ENCODE data around the gene C6orf136. TPM values are rescaled to one million over a fixed set of nuclear protein-coding genes. Genes with fewer than 3 reads are reported as not detected.
"Not testable (repeated sequence)": the region's sequence is repeated elsewhere in the genome, so short reads cannot be mapped to it uniquely, and the experiment has no call there.

Gene C6orf136
- 10 to 100 TPM in 8 of 9 donors, 1 to 10 TPM in 1; 1.8 to 25.7 (median 16.6) TPM for total RNA-seq
- 10 to 100 TPM; 20.0 to 73.7 (median 49.7) TPM for polyA plus RNA-seq
- long read RNA-seq, donor 1, transcript C6orf136-203 (6 exons, 1,402 nt): major isoform, 11 of 12 reads
- long read RNA-seq, donor 1, partial matches to known transcripts: 0 of 12 reads
- long read RNA-seq, donor 1, other reads (novel, unspliced or antisense): 0 of 12 reads
- long read RNA-seq, donor 2, transcript C6orf136-203 (6 exons, 1,402 nt): major isoform, 5 of 16 reads
- long read RNA-seq, donor 2, partial matches to known transcripts: 11 of 16 reads
- long read RNA-seq, donor 2, other reads (novel, unspliced or antisense): 0 of 16 reads
- long read RNA-seq, donor 3, transcript C6orf136-203 (6 exons, 1,402 nt): major isoform, 6 of 7 reads
- long read RNA-seq, donor 3, partial matches to known transcripts: 0 of 7 reads
- long read RNA-seq, donor 3, other reads (novel, unspliced or antisense): 0 of 7 reads
- long read RNA-seq, donor 4, partial matches to known transcripts: 2 of 7 reads
- long read RNA-seq, donor 4, other reads (novel, unspliced or antisense): 1 of 7 reads
- long read RNA-seq, donor 5, transcript C6orf136-203 (6 exons, 1,402 nt): major isoform, 7 of 12 reads
- long read RNA-seq, donor 5, partial matches to known transcripts: 3 of 12 reads
- long read RNA-seq, donor 5, other reads (novel, unspliced or antisense): 0 of 12 reads
- long read RNA-seq, donor 6, partial matches to known transcripts: 1 of 6 reads
- long read RNA-seq, donor 6, other reads (novel, unspliced or antisense): 2 of 6 reads
- long read RNA-seq, donor 7, partial matches to known transcripts: 0 of 2 reads
- long read RNA-seq, donor 7, other reads (novel, unspliced or antisense): 0 of 2 reads
- long read RNA-seq, donor 8, transcript C6orf136-203 (6 exons, 1,402 nt): major isoform, 7 of 20 reads
- long read RNA-seq, donor 8, partial matches to known transcripts: 12 of 20 reads
- long read RNA-seq, donor 8, other reads (novel, unspliced or antisense): 0 of 20 reads
- long read RNA-seq, donor 9, transcript C6orf136-203 (6 exons, 1,402 nt): major isoform, 5 of 26 reads
- long read RNA-seq, donor 9, partial matches to known transcripts: 19 of 26 reads
- long read RNA-seq, donor 9, other reads (novel, unspliced or antisense): 0 of 26 reads
- long read RNA-seq, donor 10, partial matches to known transcripts: 0 of 2 reads
- long read RNA-seq, donor 10, other reads (novel, unspliced or antisense): 0 of 2 reads

- H3K4me3 ChIP-seq: peak within 1 kb of the TSS; percentile 75 to 98 (median 94)
- peak within 1 kb of the TSS; percentile 51 to 95 (median 87) for H3K27ac ChIP-seq
- 9 to 23% (median 17%) methylated on average over 19 to 37 of the region's 37 CpGs for WGBS, 4 donors
- H3K36me3 ChIP-seq (replicated peaks in 1 of 2): peaks cover 0 to 21% of the 10 kb centered on the region in 2 donors
- no peaks in the 10 kb centered on the region for H3K9me3 ChIP-seq (replicated peaks in 1 of 3)
- H3K27me3 ChIP-seq: no peaks in the 10 kb centered on the region
- intact Hi-C loops (cut with DNase I): no loop called here
- peaks cover 10 to 14% of the 10 kb centered on the region in 2 donors for H3K4me1 ChIP-seq (replicated peaks in 1 of 2)
- peak in 1 of 2 donors; percentile 36 for TF ChIP-seq POLR2A (IDR thresholded peaks at IDR 0.05)
- TF ChIP-seq, protein P1, sequence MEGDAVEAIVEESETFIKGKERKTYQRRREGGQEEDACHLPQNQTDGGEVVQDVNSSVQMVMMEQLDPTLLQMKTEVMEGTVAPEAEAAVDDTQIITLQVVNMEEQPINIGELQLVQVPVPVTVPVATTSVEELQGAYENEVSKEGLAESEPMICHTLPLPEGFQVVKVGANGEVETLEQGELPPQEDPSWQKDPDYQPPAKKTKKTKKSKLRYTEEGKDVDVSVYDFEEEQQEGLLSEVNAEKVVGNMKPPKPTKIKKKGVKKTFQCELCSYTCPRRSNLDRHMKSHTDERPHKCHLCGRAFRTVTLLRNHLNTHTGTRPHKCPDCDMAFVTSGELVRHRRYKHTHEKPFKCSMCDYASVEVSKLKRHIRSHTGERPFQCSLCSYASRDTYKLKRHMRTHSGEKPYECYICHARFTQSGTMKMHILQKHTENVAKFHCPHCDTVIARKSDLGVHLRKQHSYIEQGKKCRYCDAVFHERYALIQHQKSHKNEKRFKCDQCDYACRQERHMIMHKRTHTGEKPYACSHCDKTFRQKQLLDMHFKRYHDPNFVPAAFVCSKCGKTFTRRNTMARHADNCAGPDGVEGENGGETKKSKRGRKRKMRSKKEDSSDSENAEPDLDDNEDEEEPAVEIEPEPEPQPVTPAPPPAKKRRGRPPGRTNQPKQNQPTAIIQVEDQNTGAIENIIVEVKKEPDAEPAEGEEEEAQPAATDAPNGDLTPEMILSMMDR (IDR thresholded peaks at IDR 0.05): no peak
- DNase-seq: peak; percentile 91 to 97 (median 94)
These were observed at the start of gene C6orf136 for GRCh38 chr6:30646450-30647241. C6orf136 (plus strand) TSS chr6:30647133; CDS start chr6:30647232, 99 bp downstream.

DNA sequence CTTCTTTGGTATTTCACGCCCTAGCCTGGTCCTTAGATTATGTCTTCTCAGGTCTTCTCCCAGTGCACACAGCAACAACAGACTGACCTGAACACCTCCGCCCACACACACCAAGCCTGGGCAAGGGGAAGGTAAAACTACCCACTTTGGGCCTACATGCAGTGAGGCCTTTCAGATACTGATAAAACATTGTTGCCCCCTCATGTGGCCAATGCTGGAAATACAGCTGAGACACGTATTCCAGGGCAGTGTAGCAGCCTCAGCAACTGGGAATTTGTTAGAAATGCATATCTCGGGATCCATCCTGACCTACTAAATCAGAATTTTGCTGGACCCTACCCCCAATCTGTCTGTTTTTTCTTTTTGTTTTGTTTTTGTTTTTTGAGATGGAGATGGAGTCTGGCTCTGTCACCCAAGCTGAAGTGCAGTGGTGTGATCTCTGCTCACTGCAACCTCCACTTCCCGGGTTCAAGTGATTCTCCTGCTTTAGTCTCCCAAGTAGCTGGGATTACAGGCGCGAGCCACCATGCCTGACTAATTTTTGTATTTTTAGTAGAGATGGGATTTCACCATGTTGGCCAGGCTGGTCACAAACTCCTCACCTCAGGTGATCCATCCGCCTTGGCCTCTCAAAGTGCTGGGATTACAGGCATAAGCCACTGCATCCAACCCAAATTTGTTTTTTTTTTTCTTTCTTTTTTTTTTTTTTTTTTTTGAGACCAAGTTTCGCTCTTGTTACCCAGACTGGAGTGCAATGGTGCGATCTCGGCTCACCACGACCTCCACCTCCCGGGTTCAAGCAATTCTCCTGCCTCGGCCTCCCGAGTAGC, 49.4 kb upstream of the C6orf136 start:
- peak overlapping the region in 1 of 5 donors; percentile 8 for H3K27ac ChIP-seq
- not testable (repeated sequence) for H3K27me3 ChIP-seq; H3K9me3 ChIP-seq (replicated peaks in 1 of 3); H3K4me1 ChIP-seq (replicated peaks in 1 of 2); H3K4me3 ChIP-seq
- peak; percentile 80 to 96 (median 88) for DNase-seq
- intact Hi-C loops (cut with DNase I): loop anchor here in 1 of 2 donors (5.0 kb wide), 1 partner anchor 110 kb away; the partner anchor contains the start of gene HLA-E
- H3K36me3 ChIP-seq (replicated peaks in 1 of 2): peaks cover 0 to 32% of the 10 kb centered on the region in 2 donors
- WGBS, 4 donors: 72 to 75% (median 74%) methylated on average over 15 of the region's 15 CpGs
- peak in 1 of 2 donors; percentile 15 for TF ChIP-seq POLR2A (IDR thresholded peaks at IDR 0.05)
- TF ChIP-seq, protein P1 (IDR thresholded peaks at IDR 0.05): peak; percentile 75 to 88 (median 85)

DNA sequence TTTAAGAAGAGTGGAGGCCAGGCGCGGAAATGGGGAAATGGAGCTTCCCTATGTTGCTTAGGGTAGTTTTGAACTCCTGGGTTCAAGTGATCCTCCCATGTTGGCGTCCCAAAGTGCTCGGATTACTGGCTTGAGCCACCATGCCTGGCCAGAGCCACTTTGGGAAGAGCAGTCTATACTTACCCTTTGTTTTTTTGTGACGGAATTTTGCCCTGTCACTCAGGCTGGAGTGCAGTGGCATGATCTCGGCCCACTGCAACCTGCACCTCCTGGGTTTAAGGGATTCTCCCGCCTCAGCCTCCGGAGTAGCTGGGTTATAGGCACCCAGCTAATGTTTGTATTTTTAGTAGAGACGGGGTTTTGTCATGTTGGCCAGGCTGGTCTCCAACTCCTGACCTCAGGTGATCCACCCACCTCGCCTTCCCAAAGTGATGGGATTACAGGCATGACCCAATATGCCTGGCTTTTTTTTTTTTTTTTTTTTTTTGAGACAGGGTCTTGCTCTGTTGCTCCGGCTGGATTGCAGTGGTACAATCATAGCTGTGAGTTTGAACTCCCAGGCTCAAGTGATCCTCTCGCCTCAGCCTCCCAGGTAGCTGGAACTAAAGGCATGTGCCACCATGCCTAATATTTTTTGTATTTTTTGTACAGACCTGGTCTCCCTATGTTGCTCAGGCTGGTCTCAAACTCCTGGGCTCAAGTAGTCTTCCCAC, 47.9 kb upstream of the C6orf136 start:
- H3K36me3 ChIP-seq (replicated peaks in 1 of 2): peaks cover 0 to 47% of the 10 kb centered on the region in 2 donors
- intact Hi-C loops (cut with DNase I): loop anchor here in 1 of 2 donors (5.0 kb wide), 1 partner anchor 112 kb away; the partner anchor contains the start of gene HLA-E
- DNase-seq: no peak

More for the DNA sequence above, 47.9 kb upstream of the C6orf136 start:
- 72 to 77% (median 74%) methylated on average over 10 to 12 of the region's 12 CpGs for WGBS, 4 donors
- no peaks in the 10 kb centered on the region for H3K9me3 ChIP-seq (replicated peaks in 1 of 3)
- no peaks in the 10 kb centered on the region for H3K4me1 ChIP-seq (replicated peaks in 1 of 2)
- TF ChIP-seq, protein P1 (IDR thresholded peaks at IDR 0.05): no peak
- peak in 1 of 2 donors; percentile 6 for TF ChIP-seq POLR2A (IDR thresholded peaks at IDR 0.05)
- no peaks in the 10 kb centered on the region for H3K27me3 ChIP-seq
- no peak overlapping the region for H3K27ac ChIP-seq
- no peak overlapping the region for H3K4me3 ChIP-seq

Measured in adrenal gland (tissue), 19 donors.